Neuronal stem cell (in vitro differentiated cells): ENCODE measurements around the gene NR3C2.
A peak's percentile ranks its signal among the peaks of the same experiment; 100 is the strongest.

Experiments used
- DNase-seq: peaks from one replicate; pipeline ENCODE4 v3.0.0-alpha.2; 2013; ENCODE audit warnings: low spot score
- H2AFZ ChIP-seq: one replicate; pipeline ENCODE4 v1.6.1; 2013; ENCODE audit warnings: mild to moderate bottlenecking, low read length, inconsistent platforms
- H2AK5ac ChIP-seq: 2 replicates; pipeline ENCODE4 v1.6.1; 2013; ENCODE audit warnings: low read depth, mild to moderate bottlenecking, inconsistent platforms, low read length, moderate library complexity, mixed read lengths
- H2BK120ac ChIP-seq: 2 replicates; pipeline ENCODE4 v1.6.1; 2013; ENCODE audit warnings: low read depth, mild to moderate bottlenecking, inconsistent platforms, low read length, moderate library complexity, mixed read lengths
- H2BK12ac ChIP-seq: one replicate; pipeline ENCODE4 v1.6.1; 2013; ENCODE audit warnings: low read length, inconsistent platforms
- H2BK15ac ChIP-seq: 2 replicates; pipeline ENCODE4 v1.6.1; 2013; ENCODE audit warnings: mild to moderate bottlenecking, low read length, inconsistent platforms, mixed read lengths
- H2BK5ac ChIP-seq: one replicate; pipeline ENCODE4 v1.6.1; 2013; ENCODE audit warnings: inconsistent platforms, mild to moderate bottlenecking, low read length, moderate library complexity
- H3K14ac ChIP-seq: one replicate; pipeline ENCODE4 v1.6.1; 2013; ENCODE audit warnings: low read length, inconsistent platforms
- H3K18ac ChIP-seq: 2 replicates; pipeline ENCODE4 v1.6.1; 2013; ENCODE audit warnings: low read length, inconsistent platforms
- H3K23ac ChIP-seq: 2 replicates; pipeline ENCODE4 v1.6.1; 2013; ENCODE audit warnings: low read depth, mild to moderate bottlenecking, mixed read lengths, low read length, inconsistent platforms; ENCODE audit not compliant: poor library complexity
- H3K27ac ChIP-seq: replicated peaks from 3 replicates; pipeline ENCODE4 v1.5.1; 2013; ENCODE audit warnings: low read length, inconsistent platforms
- H3K27me3 ChIP-seq, 3 experiments: 2 replicates each; pipeline ENCODE4 v1.6.1; 2013; ENCODE audit warnings: low read length in 3 of 3, mild to moderate bottlenecking in 2 of 3, inconsistent platforms in 1 of 3, low read depth in 1 of 3, mixed read lengths in 1 of 3, moderate library complexity in 1 of 3; ENCODE audit not compliant: control insufficient read depth in 3 of 3, insufficient read depth in 3 of 3
- H3K36me3 ChIP-seq, 2 donors: replicated peaks in 1 of 2; 2 replicates each; pipeline ENCODE4 v1.6.1; 2013; ENCODE audit warnings: low read length in 2 of 2; ENCODE audit not compliant: control insufficient read depth in 2 of 2, insufficient read depth in 2 of 2
- H3K4ac ChIP-seq: 2 replicates; pipeline ENCODE4 v1.6.1; 2013; ENCODE audit warnings: inconsistent platforms, mild to moderate bottlenecking, low read length, moderate library complexity
- H3K4me1 ChIP-seq, 2 donors: 1 replicate in 1 of 2; 2 replicates in 1 of 2; pipeline ENCODE4 v1.6.1; 2013; ENCODE audit warnings: low read length in 2 of 2, low read depth in 1 of 2; ENCODE audit not compliant: control insufficient read depth in 2 of 2, insufficient read depth in 1 of 2
- H3K4me2 ChIP-seq: one replicate; pipeline ENCODE4 v1.6.1; 2013; ENCODE audit warnings: mild to moderate bottlenecking, low read length, inconsistent platforms; ENCODE audit not compliant: insufficient read depth, poor library complexity, severe bottlenecking
- H3K4me3 ChIP-seq, 2 donors: 2 replicates each; pipeline ENCODE4 v1.5.1; 2013; ENCODE audit warnings: low read length in 2 of 2, mild to moderate bottlenecking in 2 of 2, inconsistent platforms in 1 of 2, moderate library complexity in 1 of 2
- H3K79me1 ChIP-seq: one replicate; pipeline ENCODE4 v1.6.1; 2013; ENCODE audit warnings: low read depth, mild to moderate bottlenecking, inconsistent platforms, low read length, moderate library complexity
- H3K9ac ChIP-seq: one replicate; pipeline ENCODE4 v1.6.1; 2013; ENCODE audit warnings: mild to moderate bottlenecking, low read depth, low read length, inconsistent platforms; ENCODE audit not compliant: poor library complexity
- H3K9me3 ChIP-seq, 2 donors: replicated peaks in 1 of 2; 2 replicates each; pipeline versions ENCODE3 to v1.6.1; 2013; ENCODE audit warnings: low read length in 2 of 2, mild to moderate bottlenecking in 2 of 2, inconsistent platforms in 1 of 2, low read depth in 1 of 2, mixed read lengths in 1 of 2, moderate library complexity in 1 of 2; ENCODE audit not compliant: control insufficient read depth in 2 of 2, insufficient read depth in 1 of 2
- H4K8ac ChIP-seq: one replicate; pipeline ENCODE4 v1.6.1; 2013; ENCODE audit warnings: low read depth, mild to moderate bottlenecking, inconsistent platforms, low read length, moderate library complexity
- H4K91ac ChIP-seq: one replicate; pipeline ENCODE4 v1.6.1; 2013; ENCODE audit warnings: low read length, low read depth, mild to moderate bottlenecking, inconsistent platforms; ENCODE audit not compliant: poor library complexity
- WGBS, 2 donors: extraction: QIAGEN DNeasy Blood & Tissue Kit; methylation state at CpG; one replicate each; pipeline ENCODE4 v1.1.7; 2013; ENCODE audit warnings: missing lambda C conversion rate in 2 of 2, mixed read lengths in 1 of 2; ENCODE audit not compliant: insufficient read length in 2 of 2, insufficient replicate concordance in 1 of 2; ENCODE audit errors: extremely low coverage in 2 of 2; 5-methylcytosine and 5-hydroxymethylcytosine counted together

NR3C2 gene

DNA sequence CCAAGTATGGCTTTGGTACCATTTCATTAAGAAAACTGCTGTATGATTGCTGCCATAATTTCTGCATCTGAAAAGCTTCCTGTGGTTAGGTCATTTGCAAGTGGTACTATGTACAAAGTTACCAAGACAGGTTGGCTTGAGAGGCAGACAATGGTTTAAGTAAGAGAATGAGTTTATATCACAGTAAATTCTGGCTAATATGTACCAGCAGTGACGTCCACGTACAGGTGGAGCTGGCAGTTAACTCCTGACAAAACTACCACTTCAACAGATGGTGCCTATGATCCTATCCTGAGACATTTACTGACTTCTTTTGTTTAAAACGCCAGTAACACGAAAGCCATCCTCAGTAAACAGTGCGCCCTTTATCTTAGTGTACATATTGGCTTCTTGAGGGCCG, 198.4 kb downstream of the NR3C2 start:
- Histone ChIP-seq H3K4me1 (no peaks in the 10 kb centered on the region), H3K4ac (no peak overlapping the region), H2AFZ (no peak overlapping the region), H3K14ac (no peak overlapping the region), H3K9me3 (no peaks in the 10 kb centered on the region), H3K36me3 (no peaks in the 10 kb centered on the region), H3K23ac (no peak overlapping the region), H3K79me1 (no peaks in the 10 kb centered on the region), H3K4me2 (no peak overlapping the region), H2BK15ac (no peak overlapping the region), H2BK5ac (no peak overlapping the region), H4K91ac (no peak overlapping the region), H4K8ac (no peak overlapping the region), H2AK5ac (no peak overlapping the region), H2BK12ac (no peak overlapping the region), H2BK120ac (no peak overlapping the region), H3K9ac (no peak overlapping the region), H3K18ac (no peak overlapping the region), H3K27me3 (no peaks in the 10 kb centered on the region), H3K4me3 (no peak overlapping the region), H3K27ac (no peak overlapping the region)
- WGBS, 2 donors: no CpG with 5 or more reads among the region's 6 CpGs
- no peak for DNase-seq

- Histone ChIP-seq H3K27me3 (no peaks in the 10 kb centered on the region), H2AFZ (no peak overlapping the region), H4K8ac (no peak overlapping the region), H3K4ac (no peak overlapping the region), H3K9me3 (no peaks in the 10 kb centered on the region), H2BK120ac (no peak overlapping the region), H2BK15ac (no peak overlapping the region), H2AK5ac (no peak overlapping the region), H2BK12ac (no peak overlapping the region), H3K4me3 (no peak overlapping the region), H3K14ac (no peak overlapping the region), H3K18ac (no peak overlapping the region), H3K36me3 (no peaks in the 10 kb centered on the region), H3K4me1 (no peaks in the 10 kb centered on the region), H2BK5ac (no peak overlapping the region), H3K4me2 (no peak overlapping the region), H3K27ac (no peak overlapping the region), H3K23ac (no peak overlapping the region), H3K9ac (no peak overlapping the region), H4K91ac (no peak overlapping the region), H3K79me1 (no peaks in the 10 kb centered on the region)
- no peak for DNase-seq
- no CpG with 5 or more reads among the region's 4 CpGs for WGBS, 2 donors
Measured at GRCh38 chr4:148240241-148240640, 202.0 kb downstream of the NR3C2 start.

GRCh38 chr4:148239494-148239985, 202.7 kb downstream of the NR3C2 start:
- H2BK120ac ChIP-seq: no peak overlapping the region
- H3K4me3 ChIP-seq: no peak overlapping the region
- no peak overlapping the region for H3K4me2 ChIP-seq
- no peak overlapping the region for H2BK5ac ChIP-seq
- peak overlapping the region; percentile 44 for H3K18ac ChIP-seq
- no peak overlapping the region for H3K9ac ChIP-seq
- no peak overlapping the region for H2AK5ac ChIP-seq
- H3K9me3 ChIP-seq: no peaks in the 10 kb centered on the region
- no CpG with 5 or more reads among the region's 5 CpGs for WGBS, 2 donors
- no peaks in the 10 kb centered on the region for H3K4me1 ChIP-seq
- H2BK12ac ChIP-seq: no peak overlapping the region
- H3K4ac ChIP-seq: no peak overlapping the region
- H3K79me1 ChIP-seq: no peaks in the 10 kb centered on the region
- no peak overlapping the region for H3K14ac ChIP-seq
- no peak overlapping the region for H3K27ac ChIP-seq
- no peak overlapping the region for H2BK15ac ChIP-seq
- no peaks in the 10 kb centered on the region for H3K36me3 ChIP-seq
- no peak for DNase-seq
- H4K91ac ChIP-seq: no peak overlapping the region
- H3K23ac ChIP-seq: no peak overlapping the region
- H4K8ac ChIP-seq: no peak overlapping the region
- H3K27me3 ChIP-seq: no peaks in the 10 kb centered on the region
- no peak overlapping the region for H2AFZ ChIP-seq

GRCh38 chr4:148238811-148239493, 203.3 kb downstream of the NR3C2 start:
- Histone ChIP-seq H3K27ac (no peak overlapping the region), H3K4me1 (no peaks in the 10 kb centered on the region), H2AFZ (no peak overlapping the region), H3K9me3 (no peaks in the 10 kb centered on the region), H3K18ac (no peak overlapping the region), H3K79me1 (no peaks in the 10 kb centered on the region), H3K27me3 (no peaks in the 10 kb centered on the region), H4K91ac (no peak overlapping the region), H3K36me3 (no peaks in the 10 kb centered on the region), H4K8ac (no peak overlapping the region), H2AK5ac (no peak overlapping the region), H3K4ac (no peak overlapping the region), H3K14ac (no peak overlapping the region), H3K4me2 (no peak overlapping the region), H3K9ac (no peak overlapping the region), H2BK120ac (no peak overlapping the region), H2BK15ac (no peak overlapping the region), H3K23ac (no peak overlapping the region), H3K4me3 (no peak overlapping the region), H2BK5ac (no peak overlapping the region), H2BK12ac (no peak overlapping the region)
- no CpG with 5 or more reads among the region's 4 CpGs for WGBS, 2 donors
- DNase-seq: no peak
